ENCODE results near the gene MMADHC. TPM values are rescaled to one million over a fixed set of nuclear protein-coding genes. Genes with fewer than 3 reads are reported as not detected.

Gene MMADHC
- total and polyA plus RNA-seq, 2 of the 4 experiments (the other 2 are of a cell fraction), result 62.6 to 112 TPM

DNA sequence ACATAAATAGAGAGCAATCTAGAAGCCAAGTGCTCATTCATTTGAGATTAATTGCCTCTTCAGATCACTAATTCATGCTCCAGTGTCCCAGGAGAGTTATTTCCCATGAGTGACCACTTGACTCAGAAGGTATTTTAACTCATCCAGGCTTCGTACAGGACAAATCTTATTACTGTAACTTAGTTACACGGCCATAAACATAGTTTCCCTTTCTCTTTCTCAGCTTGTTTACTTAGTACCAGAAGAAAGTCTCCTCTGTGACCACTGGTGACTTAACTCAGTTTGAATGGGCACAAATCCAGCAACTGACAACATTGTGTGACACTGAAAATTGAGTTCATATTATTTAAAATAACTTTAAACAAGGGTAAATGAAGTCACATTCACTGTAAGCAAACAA, 25.3 kb downstream of the MMADHC start:
- no peak overlapping the region for H3K4ac ChIP-seq (ENCODE audit: low read depth, low read length)
- ATAC-seq (ENCODE audit: low read depth) (peak; percentile 53), DNase-seq (peak; percentile 59)
- H2BK5ac ChIP-seq (ENCODE audit: low read depth, low read length, poor library complexity, severe bottlenecking), result no peak overlapping the region
- H2BK20ac ChIP-seq (ENCODE audit: low read depth, low read length), result no peak overlapping the region
- no peak overlapping the region for H3K18ac ChIP-seq (ENCODE audit: low read depth, low read length)
- H2BK120ac ChIP-seq (ENCODE audit: low read depth, low read length), result no peak overlapping the region
- in situ Hi-C loops (cut with MboI; ENCODE audit: low sequenced_read_pairs), result loop anchor here (5.0 to 25.0 kb wide), 3 partner anchors 545 to 1600 kb away; no protein-coding TSS in a partner anchor
- peak overlapping the region; percentile 97 for H3K4me2 ChIP-seq (ENCODE audit: low read depth, low read length)
- H3K36me3 ChIP-seq (ENCODE audit: control insufficient read depth, insufficient read depth, low read length), result 0 out of 2 replicates have a peak, but pooled peaks cover 1% of the 10 kb centered on the region
- BruUV-seq (replicated peaks), result no TSS peak
- ChIA-PET POLR2A (ENCODE audit: unreplicated experiment) (no interaction called here), CTCF (interaction anchor here (0.6 to 4.9 kb wide), 5 partner anchors 11 to 545 kb away, joined by 3 to 49 read pairs (median 4); no protein-coding TSS in a partner anchor)
- no peaks in the 10 kb centered on the region for H3K27me3 ChIP-seq (ENCODE audit: control insufficient read depth, insufficient read depth, low read length)
- H3K4me1 ChIP-seq (ENCODE audit: control insufficient read depth, insufficient read depth, low read length), result no peaks in the 10 kb centered on the region
- no peak overlapping the region for H3K56ac ChIP-seq (ENCODE audit: extremely low read depth, insufficient read depth, low read length)
- no peaks in the 10 kb centered on the region for H4K20me1 ChIP-seq (ENCODE audit: insufficient read depth, low read length)
- H3K9me3 ChIP-seq (ENCODE audit: control insufficient read depth, insufficient read depth, low read length), result no peaks in the 10 kb centered on the region
- H3K9me1 ChIP-seq (ENCODE audit: insufficient read depth, low read length), result no peaks in the 10 kb centered on the region
- dilution Hi-C loops (cut with HindIII; ENCODE audit: low sequenced_read_pairs, unreplicated experiment), result no loop called here
- H4K91ac ChIP-seq (ENCODE audit: insufficient read depth, low read depth, low read length), result no peak overlapping the region
- H3K27ac ChIP-seq (ENCODE audit: insufficient read depth, low read length), result no peak overlapping the region
- intact Hi-C loops (cut with micrococcal nuclease), result loop anchor here (5.0 to 10.0 kb wide), 2 partner anchors 230 to 918 kb away; partner anchors contain the start of genes EPC2 and LYPD6
- no peak overlapping the region; the same call in 1 of the 2 replicates for H3K9ac ChIP-seq (ENCODE audit: low read depth, low read length)
- TF ChIP-seq RAD21 (IDR thresholded peaks at IDR 0.05; ENCODE audit: low read length), result no peak
- no peak for TF ChIP-seq POLR2A (IDR thresholded peaks at IDR 0.05; ENCODE audit: low read depth, low read length)
- no peak for TF ChIP-seq RFX5 (IDR thresholded peaks at IDR 0.05; ENCODE audit: low read depth, low read length)
- no peak for TF ChIP-seq FOS (IDR thresholded peaks at IDR 0.05; ENCODE audit: low read depth, low read length)
- TF ChIP-seq MAFK (IDR thresholded peaks at IDR 0.05; ENCODE audit: low read depth, low read length), result no peak
- no peak for TF ChIP-seq MXI1 (IDR thresholded peaks at IDR 0.05; ENCODE audit: borderline replicate concordance, low read depth, low read length)
- TF ChIP-seq RCOR1 (IDR thresholded peaks at IDR 0.05; ENCODE audit: insufficient replicate concordance, low read length), result no peak
- no peak for TF ChIP-seq SMC3 (IDR thresholded peaks at IDR 0.05; ENCODE audit: low read depth, low read length)
- TF ChIP-seq, protein P1, sequence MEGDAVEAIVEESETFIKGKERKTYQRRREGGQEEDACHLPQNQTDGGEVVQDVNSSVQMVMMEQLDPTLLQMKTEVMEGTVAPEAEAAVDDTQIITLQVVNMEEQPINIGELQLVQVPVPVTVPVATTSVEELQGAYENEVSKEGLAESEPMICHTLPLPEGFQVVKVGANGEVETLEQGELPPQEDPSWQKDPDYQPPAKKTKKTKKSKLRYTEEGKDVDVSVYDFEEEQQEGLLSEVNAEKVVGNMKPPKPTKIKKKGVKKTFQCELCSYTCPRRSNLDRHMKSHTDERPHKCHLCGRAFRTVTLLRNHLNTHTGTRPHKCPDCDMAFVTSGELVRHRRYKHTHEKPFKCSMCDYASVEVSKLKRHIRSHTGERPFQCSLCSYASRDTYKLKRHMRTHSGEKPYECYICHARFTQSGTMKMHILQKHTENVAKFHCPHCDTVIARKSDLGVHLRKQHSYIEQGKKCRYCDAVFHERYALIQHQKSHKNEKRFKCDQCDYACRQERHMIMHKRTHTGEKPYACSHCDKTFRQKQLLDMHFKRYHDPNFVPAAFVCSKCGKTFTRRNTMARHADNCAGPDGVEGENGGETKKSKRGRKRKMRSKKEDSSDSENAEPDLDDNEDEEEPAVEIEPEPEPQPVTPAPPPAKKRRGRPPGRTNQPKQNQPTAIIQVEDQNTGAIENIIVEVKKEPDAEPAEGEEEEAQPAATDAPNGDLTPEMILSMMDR (conservative IDR thresholded peaks at IDR 0.05; ENCODE audit: low read depth, low read length), result no peak
- no peak for TF ChIP-seq NFE2L2 (IDR thresholded peaks at IDR 0.05; ENCODE audit: low read depth, low read length)
- TF ChIP-seq MAZ (IDR thresholded peaks at IDR 0.05; ENCODE audit: borderline replicate concordance, low read depth, low read length), result no peak
- TF ChIP-seq CEBPB (IDR thresholded peaks at IDR 0.05; ENCODE audit: low read depth, low read length), result no peak
- TF ChIP-seq, protein P2, sequence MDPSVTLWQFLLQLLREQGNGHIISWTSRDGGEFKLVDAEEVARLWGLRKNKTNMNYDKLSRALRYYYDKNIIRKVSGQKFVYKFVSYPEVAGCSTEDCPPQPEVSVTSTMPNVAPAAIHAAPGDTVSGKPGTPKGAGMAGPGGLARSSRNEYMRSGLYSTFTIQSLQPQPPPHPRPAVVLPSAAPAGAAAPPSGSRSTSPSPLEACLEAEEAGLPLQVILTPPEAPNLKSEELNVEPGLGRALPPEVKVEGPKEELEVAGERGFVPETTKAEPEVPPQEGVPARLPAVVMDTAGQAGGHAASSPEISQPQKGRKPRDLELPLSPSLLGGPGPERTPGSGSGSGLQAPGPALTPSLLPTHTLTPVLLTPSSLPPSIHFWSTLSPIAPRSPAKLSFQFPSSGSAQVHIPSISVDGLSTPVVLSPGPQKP (IDR thresholded peaks at IDR 0.05; ENCODE audit: borderline replicate concordance, low read depth, low read length), result no peak
- no peak for TF ChIP-seq BHLHE40 (IDR thresholded peaks at IDR 0.05; ENCODE audit: low read depth, low read length)
- TF ChIP-seq, protein P3, sequence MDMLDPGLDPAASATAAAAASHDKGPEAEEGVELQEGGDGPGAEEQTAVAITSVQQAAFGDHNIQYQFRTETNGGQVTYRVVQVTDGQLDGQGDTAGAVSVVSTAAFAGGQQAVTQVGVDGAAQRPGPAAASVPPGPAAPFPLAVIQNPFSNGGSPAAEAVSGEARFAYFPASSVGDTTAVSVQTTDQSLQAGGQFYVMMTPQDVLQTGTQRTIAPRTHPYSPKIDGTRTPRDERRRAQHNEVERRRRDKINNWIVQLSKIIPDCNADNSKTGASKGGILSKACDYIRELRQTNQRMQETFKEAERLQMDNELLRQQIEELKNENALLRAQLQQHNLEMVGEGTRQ (IDR thresholded peaks at IDR 0.05; ENCODE audit: low read depth, low read length), result no peak
- no peak for TF ChIP-seq CHD1 (IDR thresholded peaks at IDR 0.05; ENCODE audit: low read depth, low read length)
- H3K14ac ChIP-seq (replicated peaks; ENCODE audit: low read depth, low read length), result no peak overlapping the region
- H3K4me3 ChIP-seq (ENCODE audit: insufficient read depth, low read depth, low read length), result peak overlapping the region; percentile 37; the same call in 1 of the 2 replicates
- H4K5ac ChIP-seq (ENCODE audit: low read depth, low read length), result no peak overlapping the region
- H3K23ac ChIP-seq (ENCODE audit: low read depth, low read length), result no peak overlapping the region
- no peak overlapping the region for H4K8ac ChIP-seq (ENCODE audit: low read depth in 2 of 2, low read length in 2 of 2)
- H2BK15ac ChIP-seq (ENCODE audit: low read depth, low read length), result no peak overlapping the region
- H2AK9ac ChIP-seq (replicated peaks; ENCODE audit: low read depth, low read length, poor library complexity), result no peak overlapping the region
- no peak overlapping the region for H2AK5ac ChIP-seq (ENCODE audit: low read depth, low read length)
- H2AFZ ChIP-seq (replicated peaks; ENCODE audit: low read length, poor library complexity), result no peak overlapping the region
- no peaks in the 10 kb centered on the region for H3K79me1 ChIP-seq (ENCODE audit: low read depth in 1 of 2, low read length in 2 of 2)
- no CpG with 5 or more reads among the region's 2 CpGs for WGBS, 2 experiments (ENCODE audit: extremely low coverage in 2 of 2, insufficient read length in 1 of 2)
